IPS-18a (cell line): ENCODE measurements around the gene SHH.

Experiments used
- H3K27ac ChIP-seq: one replicate; pipeline ENCODE4 v1.5.1; 2013; ENCODE audit warnings: low read length
- H3K27me3 ChIP-seq: one replicate; pipeline ENCODE4 v1.6.1; 2013; ENCODE audit warnings: mild to moderate bottlenecking, low read length; ENCODE audit not compliant: control insufficient read depth, insufficient read depth
- H3K36me3 ChIP-seq: one replicate; pipeline ENCODE4 v1.6.1; 2013; ENCODE audit warnings: low read depth, low read length; ENCODE audit not compliant: control insufficient read depth
- H3K4me1 ChIP-seq: one replicate; pipeline ENCODE4 v1.6.1; 2013; ENCODE audit warnings: low read depth, low read length; ENCODE audit not compliant: control insufficient read depth
- H3K4me3 ChIP-seq: one replicate; pipeline ENCODE4 v1.5.1; 2013; ENCODE audit warnings: low read length
- H3K9ac ChIP-seq: one replicate; pipeline ENCODE4 v1.6.1; 2013; ENCODE audit warnings: mild to moderate bottlenecking, low read length, moderate library complexity
- H3K9me3 ChIP-seq: one replicate; pipeline ENCODE4 v1.6.1; 2013; ENCODE audit warnings: low read depth, low read length; ENCODE audit not compliant: control insufficient read depth

Gene SHH

DNA sequence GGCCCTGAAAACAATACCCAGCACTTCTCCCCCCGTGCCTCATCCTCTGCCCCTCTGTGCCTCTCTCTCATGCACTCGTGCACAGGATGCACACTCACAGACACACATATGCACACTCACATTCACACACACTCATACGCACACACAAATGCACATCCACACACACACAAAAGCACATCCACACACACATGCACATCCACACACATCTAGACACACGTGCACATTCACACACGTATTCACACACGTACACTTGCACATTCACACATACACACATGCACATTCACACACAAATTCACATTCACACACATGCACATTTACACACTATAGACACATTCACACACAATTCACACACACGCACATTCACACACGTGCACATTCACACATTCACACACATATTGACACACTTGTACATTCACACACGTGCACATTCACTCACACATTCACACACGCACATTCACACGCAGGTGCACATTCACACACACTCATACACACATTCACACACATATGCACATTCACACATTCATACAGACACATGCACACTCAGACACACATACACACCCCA, 19.2 kb downstream of the SHH start:
- no peak overlapping the region for H3K4me3 ChIP-seq
- H3K9ac ChIP-seq: no peak overlapping the region
- no peaks in the 10 kb centered on the region for H3K4me1 ChIP-seq
- H3K27me3 ChIP-seq: peaks cover 20% of the 10 kb centered on the region
- no peaks in the 10 kb centered on the region for H3K9me3 ChIP-seq
- H3K27ac ChIP-seq: no peak overlapping the region
- H3K36me3 ChIP-seq: no peaks in the 10 kb centered on the region

DNA sequence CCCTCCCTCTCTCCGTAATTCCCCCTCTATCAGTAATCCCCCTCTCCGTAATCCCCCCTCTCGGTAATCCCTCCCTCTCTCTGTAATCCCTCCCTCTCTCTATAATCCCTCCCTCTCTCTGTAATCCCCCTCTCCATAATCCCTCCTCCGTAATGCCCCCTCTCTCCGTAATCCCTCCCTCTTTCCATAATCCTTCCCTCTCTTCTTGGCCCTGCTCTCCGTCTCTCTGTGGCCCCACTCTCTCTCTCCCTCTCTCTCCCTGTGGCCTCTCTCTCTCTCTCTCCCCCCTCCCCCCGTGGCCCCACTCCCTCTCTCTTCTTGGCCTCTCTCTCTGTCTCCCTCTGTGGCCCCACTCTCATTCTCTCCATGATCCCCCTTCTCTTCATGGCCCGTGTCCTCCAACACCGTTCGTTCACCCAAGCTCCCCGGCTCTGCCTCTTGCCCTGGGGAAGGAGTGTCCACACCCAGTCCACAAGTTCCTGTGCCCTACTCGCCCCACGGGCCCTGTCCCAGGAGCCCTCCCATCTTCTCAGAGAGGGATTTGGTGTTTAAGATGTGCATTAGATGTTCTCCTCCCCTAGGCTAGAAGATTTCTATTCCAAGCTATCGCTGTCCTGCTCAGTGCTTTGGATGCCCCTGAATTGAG, 19.8 kb downstream of the SHH start:
- H3K9me3 ChIP-seq: no peaks in the 10 kb centered on the region
- H3K9ac ChIP-seq: no peak overlapping the region
- H3K4me1 ChIP-seq: no peaks in the 10 kb centered on the region
- H3K27me3 ChIP-seq: peaks cover 19% of the 10 kb centered on the region
- H3K27ac ChIP-seq: no peak overlapping the region
- H3K36me3 ChIP-seq: no peaks in the 10 kb centered on the region
- H3K4me3 ChIP-seq: no peak overlapping the region

GRCh38 chr7:155791836-155792235, 20.4 kb downstream of the SHH start:
- no peaks in the 10 kb centered on the region for H3K36me3 ChIP-seq
- H3K9me3 ChIP-seq: no peaks in the 10 kb centered on the region
- H3K27ac ChIP-seq: no peak overlapping the region
- no peaks in the 10 kb centered on the region for H3K4me1 ChIP-seq
- peaks cover 23% of the 10 kb centered on the region for H3K27me3 ChIP-seq
- no peak overlapping the region for H3K4me3 ChIP-seq
- no peak overlapping the region for H3K9ac ChIP-seq

DNA sequence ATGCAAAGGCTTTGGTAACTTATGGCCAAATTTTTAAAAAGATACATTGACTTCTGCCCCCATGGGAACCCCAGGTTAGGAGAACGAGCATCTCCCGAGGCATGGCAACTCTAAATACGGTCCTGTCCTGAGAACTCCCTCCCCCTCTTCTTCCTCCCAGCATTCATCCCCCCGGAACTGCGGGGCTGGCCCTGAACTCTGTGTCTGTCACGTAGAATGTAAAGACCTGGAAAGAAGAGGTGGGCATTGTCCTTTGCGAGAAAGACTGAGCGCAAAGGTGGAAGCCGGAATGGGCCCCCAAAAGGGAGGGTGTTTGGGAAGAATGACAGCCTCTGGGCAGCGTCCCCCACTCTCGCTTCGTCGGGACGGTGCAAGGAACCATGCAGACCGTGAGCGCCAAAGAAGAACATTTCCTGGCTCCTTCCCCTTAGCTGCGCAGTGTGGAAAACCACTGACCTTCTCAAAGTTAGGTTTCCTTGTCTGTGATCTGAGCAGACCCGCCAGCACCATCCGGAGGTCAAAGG, 21.0 kb downstream of the SHH start:
- no peaks in the 10 kb centered on the region for H3K36me3 ChIP-seq
- H3K9ac ChIP-seq: no peak overlapping the region
- no peak overlapping the region for H3K27ac ChIP-seq
- H3K9me3 ChIP-seq: no peaks in the 10 kb centered on the region
- no peak overlapping the region for H3K4me3 ChIP-seq
- no peaks in the 10 kb centered on the region for H3K4me1 ChIP-seq
- peaks cover 24% of the 10 kb centered on the region for H3K27me3 ChIP-seq

GRCh38 chr7:155790666-155791065, 21.6 kb downstream of the SHH start:
- Histone ChIP-seq H3K36me3 (no peaks in the 10 kb centered on the region), H3K4me3 (no peak overlapping the region), H3K9ac (no peak overlapping the region), H3K9me3 (no peaks in the 10 kb centered on the region), H3K27me3 (peaks cover 24% of the 10 kb centered on the region), H3K27ac (no peak overlapping the region), H3K4me1 (no peaks in the 10 kb centered on the region)

DNA sequence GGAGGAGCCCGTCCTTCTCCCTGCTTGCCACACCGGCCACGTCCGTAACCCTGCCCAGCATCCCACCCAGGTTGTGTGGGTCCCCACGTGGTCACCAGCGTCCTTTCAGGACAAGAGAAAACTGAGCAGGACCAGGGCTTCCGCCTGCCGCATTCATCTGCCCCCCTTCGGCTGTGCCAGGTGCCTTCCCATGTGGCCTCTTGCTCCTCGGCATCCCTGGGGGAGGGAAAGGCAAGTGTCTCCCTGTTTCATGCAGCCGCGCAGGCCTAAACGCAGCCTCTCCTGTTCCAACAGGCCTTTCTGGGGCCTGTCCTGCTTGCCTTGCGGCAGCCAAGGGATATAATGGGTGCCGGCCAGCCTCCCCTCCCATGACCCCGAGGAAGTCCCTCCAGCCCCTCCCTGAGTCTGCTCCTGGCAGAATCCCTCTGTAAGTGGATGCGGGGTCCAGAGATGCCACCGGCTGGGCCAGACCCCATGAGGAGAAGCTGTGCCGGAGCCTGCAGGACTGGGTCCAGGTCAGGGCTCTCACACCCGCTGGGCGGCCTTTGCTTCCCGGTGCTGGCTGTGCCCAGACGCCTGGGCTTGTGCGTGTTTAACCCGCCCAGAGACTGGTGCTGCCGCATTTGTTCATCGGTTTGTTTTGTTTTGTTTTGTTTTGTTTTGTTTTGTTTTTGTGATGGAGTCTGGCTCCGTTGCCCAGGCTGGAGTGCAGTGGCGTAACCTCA, 23.1 kb downstream of the SHH start:
- Histone ChIP-seq H3K36me3 (no peaks in the 10 kb centered on the region), H3K9ac (no peak overlapping the region), H3K27me3 (peaks cover 28% of the 10 kb centered on the region), H3K27ac (no peak overlapping the region), H3K4me3 (no peak overlapping the region), H3K4me1 (no peaks in the 10 kb centered on the region), H3K9me3 (no peaks in the 10 kb centered on the region)

GRCh38 chr7:155788616-155789000, 23.7 kb downstream of the SHH start:
- H3K4me3 ChIP-seq: no peak overlapping the region
- H3K36me3 ChIP-seq: no peaks in the 10 kb centered on the region
- H3K27ac ChIP-seq: no peak overlapping the region
- H3K4me1 ChIP-seq: no peaks in the 10 kb centered on the region
- H3K9ac ChIP-seq: no peak overlapping the region
- H3K27me3 ChIP-seq: peaks cover 28% of the 10 kb centered on the region
- no peaks in the 10 kb centered on the region for H3K9me3 ChIP-seq

DNA sequence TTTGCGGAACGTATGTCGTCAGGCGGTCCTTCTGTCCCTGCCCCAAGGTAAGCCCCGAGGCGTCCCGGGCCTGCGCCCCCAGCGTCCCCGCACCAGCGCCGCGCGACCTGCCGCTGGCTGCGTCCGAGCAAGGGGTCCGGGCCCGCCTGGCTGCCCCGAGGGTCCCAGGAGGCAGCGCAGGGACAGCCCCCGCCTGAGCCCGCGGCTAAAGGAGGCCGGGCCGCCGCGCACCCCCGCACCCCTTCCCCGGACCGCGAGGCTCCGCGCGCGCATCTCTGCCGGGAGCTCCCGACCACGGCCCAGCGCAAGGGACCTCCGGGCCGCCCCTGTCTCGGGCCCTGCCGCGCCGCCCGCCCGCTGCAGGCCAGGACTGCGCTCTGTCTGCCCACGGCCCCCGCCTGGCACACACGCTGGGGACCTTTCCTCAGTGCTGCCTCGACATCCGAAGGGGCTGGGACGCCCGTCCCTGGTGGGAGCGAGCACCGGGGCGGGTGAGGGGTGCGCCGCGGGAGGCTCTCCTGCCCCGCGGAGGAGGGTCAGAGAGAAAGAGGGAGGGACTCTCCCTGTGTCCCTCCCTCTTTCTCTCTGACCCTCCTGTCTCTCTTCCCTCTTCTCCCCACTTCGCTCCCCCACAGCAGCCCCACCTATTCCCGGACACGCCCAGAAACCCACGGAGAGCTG, 25.0 kb downstream of the SHH start:
- H3K4me1 ChIP-seq: no peaks in the 10 kb centered on the region
- H3K36me3 ChIP-seq: no peaks in the 10 kb centered on the region
- no peaks in the 10 kb centered on the region for H3K9me3 ChIP-seq
- H3K9ac ChIP-seq: no peak overlapping the region
- H3K27me3 ChIP-seq: peaks cover 28% of the 10 kb centered on the region
- H3K4me3 ChIP-seq: peak overlapping the region; percentile 47
- no peak overlapping the region for H3K27ac ChIP-seq

GRCh38 chr7:155786491-155786890, 25.8 kb downstream of the SHH start:
- Histone ChIP-seq H3K27me3 (peaks cover 28% of the 10 kb centered on the region), H3K9ac (no peak overlapping the region), H3K36me3 (no peaks in the 10 kb centered on the region), H3K27ac (no peak overlapping the region), H3K4me3 (no peak overlapping the region), H3K9me3 (no peaks in the 10 kb centered on the region), H3K4me1 (peaks cover 4% of the 10 kb centered on the region)

DNA sequence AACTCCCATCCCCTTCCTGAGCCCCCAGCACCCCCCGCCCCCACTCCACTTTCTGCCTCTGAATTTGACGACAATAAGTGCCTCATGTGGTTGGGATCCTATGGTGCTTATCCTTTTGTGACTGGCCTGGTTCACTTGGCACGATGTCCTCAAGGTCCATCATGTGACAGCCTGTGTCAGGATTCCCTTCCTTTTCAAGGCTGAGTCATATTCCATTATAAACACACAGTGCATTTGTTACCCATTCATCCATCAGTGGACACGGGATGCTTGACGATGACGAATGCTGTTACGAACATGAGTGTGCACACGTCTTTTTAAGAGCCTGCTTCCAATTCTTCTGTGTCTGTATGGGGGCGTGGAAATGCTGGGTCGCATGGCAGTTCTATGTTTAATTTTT, 26.7 kb downstream of the SHH start:
- no peaks in the 10 kb centered on the region for H3K9me3 ChIP-seq

GRCh38 chr7:155782466-155782865, 29.8 kb downstream of the SHH start:
- Histone ChIP-seq H3K27ac (no peak overlapping the region), H3K27me3 (peaks cover 22% of the 10 kb centered on the region), H3K4me1 (peaks cover 4% of the 10 kb centered on the region), H3K4me3 (no peak overlapping the region), H3K36me3 (peaks cover 14% of the 10 kb centered on the region), H3K9ac (no peak overlapping the region), H3K9me3 (no peaks in the 10 kb centered on the region)

More for the DNA sequence above, 26.7 kb downstream of the SHH start:
- Histone ChIP-seq H3K27ac (no peak overlapping the region), H3K9ac (no peak overlapping the region), H3K36me3 (peaks cover 4% of the 10 kb centered on the region), H3K27me3 (peaks cover 28% of the 10 kb centered on the region), H3K4me1 (peaks cover 4% of the 10 kb centered on the region), H3K4me3 (no peak overlapping the region)
